SK-N-SH treated with all-trans-retinoic acid at 6 μM for 48 hours (cell line): Measurements from ENCODE around the gene USP28.

ENCODE experiments used
- ATAC-seq: fragments of 200-7000 bp; cut with Tn5 transposase; 3 replicates; pipeline ENCODE4 v1.9.1; 2020; ENCODE audit warnings: mild to moderate bottlenecking, moderate library complexity
- ARNTL ChIP-seq: fragments of 450-650 bp; formaldehyde crosslinking; IDR thresholded peaks from 2 replicates; pipeline ENCODE4 v1.5.0; 2020; ENCODE audit warnings: low read depth, mild to moderate bottlenecking, moderate library complexity, borderline replicate concordance
- BACH2 ChIP-seq: fragments of 250-450 bp; sonication (Bioruptor Pico); IDR thresholded peaks from 2 replicates; pipeline ENCODE4 v1.9.0; 2021; ENCODE audit warnings: mild to moderate bottlenecking, borderline replicate concordance
- CSDC2 ChIP-seq: fragments of 250-450 bp; sonication (Bioruptor Pico); IDR thresholded peaks from 2 replicates; pipeline ENCODE4 v1.5.0; 2020; ENCODE audit warnings: mild to moderate bottlenecking, moderate library complexity
- ESRRG ChIP-seq: fragments of 250-450 bp; sonication (Bioruptor Pico); IDR thresholded peaks from 2 replicates; pipeline ENCODE4 v1.6.1; 2021; ENCODE audit warnings: mild to moderate bottlenecking
- GLIS3 ChIP-seq: fragments of 250-450 bp; sonication (Bioruptor Pico); IDR thresholded peaks from 2 replicates; pipeline ENCODE4 v1.5.0; 2020; ENCODE audit warnings: mild to moderate bottlenecking, moderate library complexity
- ISL1 ChIP-seq: fragments of 250-450 bp; sonication (Bioruptor Pico); IDR thresholded peaks from 2 replicates; pipeline ENCODE4 v2.1.2; 2022; ENCODE audit warnings: mild to moderate bottlenecking, moderate library complexity
- OSR1 ChIP-seq: fragments of 250-450 bp; sonication (Bioruptor Pico); IDR thresholded peaks from 2 replicates; pipeline ENCODE4 v1.8.0; 2022; ENCODE audit warnings: moderate library complexity, mild to moderate bottlenecking, inconsistent platforms
- PPARA ChIP-seq: fragments of 250-450 bp; sonication (Bioruptor Pico); IDR thresholded peaks from 2 replicates; pipeline ENCODE4 v1.5.0; 2020; ENCODE audit warnings: mild to moderate bottlenecking, borderline replicate concordance
- RARB ChIP-seq: fragments of 250-450 bp; sonication (Bioruptor Pico); IDR thresholded peaks from 2 replicates; pipeline ENCODE4 v1.8.0; 2021; ENCODE audit warnings: mild to moderate bottlenecking, moderate library complexity
- SNAI2 ChIP-seq: fragments of 250-450 bp; sonication (Bioruptor Pico); IDR thresholded peaks from 2 replicates; pipeline ENCODE4 v1.5.0; 2020; ENCODE audit warnings: mild to moderate bottlenecking, moderate library complexity
- TCF4 ChIP-seq: fragments of 250-450 bp; sonication (Bioruptor Pico); IDR thresholded peaks from 2 replicates; pipeline ENCODE4 v1.8.0; 2021; ENCODE audit warnings: mild to moderate bottlenecking, moderate library complexity, borderline replicate concordance
- TOX ChIP-seq: fragments of 250-450 bp; sonication (Bioruptor Pico); IDR thresholded peaks from 2 replicates; pipeline ENCODE4 v1.8.0; 2021; ENCODE audit warnings: mild to moderate bottlenecking, moderate library complexity, borderline replicate concordance
- ZC3H10 ChIP-seq: fragments of 250-450 bp; sonication (Bioruptor Pico); IDR thresholded peaks from 2 replicates; pipeline ENCODE4 v1.5.1; 2021; ENCODE audit warnings: mild to moderate bottlenecking, moderate library complexity
- ZFP30 ChIP-seq: fragments of 450-650 bp; formaldehyde crosslinking; IDR thresholded peaks from 2 replicates; pipeline ENCODE4 v1.5.0; 2022; ENCODE audit warnings: mild to moderate bottlenecking, moderate library complexity
- ZNF565 ChIP-seq: fragments of 450-650 bp; formaldehyde crosslinking; conservative IDR thresholded peaks from 2 replicates; pipeline ENCODE4 v1.5.0; 2020; ENCODE audit warnings: low read depth, mild to moderate bottlenecking, moderate library complexity
- ZNF8 ChIP-seq: fragments of 450-650 bp; formaldehyde crosslinking; IDR thresholded peaks from 2 replicates; pipeline ENCODE4 v1.5.0; 2020; ENCODE audit warnings: mild to moderate bottlenecking, moderate library complexity
- TF ChIP-seq, protein P1 (sequence below): fragments of 250-450 bp; sonication (Bioruptor Pico); IDR thresholded peaks from 2 replicates; pipeline ENCODE4 v1.8.0; 2021; ENCODE audit warnings: low read depth, mild to moderate bottlenecking, moderate library complexity, borderline replicate concordance
- TF ChIP-seq, protein P2 (sequence below): fragments of 250-450 bp; sonication (Bioruptor Pico); IDR thresholded peaks from 2 replicates; pipeline ENCODE4 v1.5.1; 2021; ENCODE audit warnings: mild to moderate bottlenecking, moderate library complexity
- TF ChIP-seq, protein P3 (sequence below): fragments of 250-450 bp; sonication (Bioruptor Pico); IDR thresholded peaks from 2 replicates; pipeline ENCODE4 v1.8.0; 2020; ENCODE audit warnings: mild to moderate bottlenecking, moderate library complexity, borderline replicate concordance
- TF ChIP-seq, protein P4 (sequence below): fragments of 250-450 bp; sonication (Bioruptor Pico); IDR thresholded peaks from 2 replicates; pipeline ENCODE4 v1.5.1; 2020; ENCODE audit warnings: low read depth, mild to moderate bottlenecking, moderate library complexity
- TF ChIP-seq, protein P5 (sequence below): fragments of 250-450 bp; sonication (Bioruptor Pico); IDR thresholded peaks from 2 replicates; pipeline ENCODE4 v1.5.0; 2020; ENCODE audit warnings: mild to moderate bottlenecking, moderate library complexity

The USP28 gene

DNA sequence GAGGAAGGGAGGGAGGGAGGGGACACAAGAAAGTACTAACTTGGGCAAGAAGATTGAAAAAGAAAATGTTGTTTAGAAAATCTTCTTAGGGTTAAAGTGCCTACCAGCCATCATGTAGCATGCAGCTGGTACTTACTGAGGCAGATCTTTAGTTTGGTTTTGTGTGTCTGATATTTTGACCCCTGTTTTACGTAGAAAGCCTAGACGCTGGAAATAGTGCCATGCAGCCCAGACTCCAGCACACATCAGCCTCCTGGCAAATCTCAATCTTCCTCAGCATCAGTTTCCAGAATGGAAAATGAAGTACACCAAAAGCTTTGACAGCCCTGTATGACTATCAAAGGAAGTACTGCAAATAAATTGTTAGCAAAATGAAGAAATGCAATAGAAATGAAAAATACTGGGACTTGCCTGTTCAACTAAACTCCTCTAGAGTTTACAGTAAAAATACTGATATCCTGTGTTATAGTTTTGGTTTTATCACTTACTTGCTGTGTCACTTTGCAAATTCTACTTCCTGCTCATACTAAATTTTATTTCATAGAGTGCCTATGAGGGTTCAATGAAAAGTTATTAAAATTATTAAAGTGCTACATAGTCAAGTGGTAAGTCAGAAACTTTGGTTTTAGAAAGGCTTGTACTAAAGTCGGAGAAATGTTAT, 7.4 kb downstream of the USP28 start:
- no peak for ATAC-seq
- TF ChIP-seq PPARA (CRISPR knock-in tag) (no peak), SNAI2 (no peak), CSDC2 (no peak), GLIS3 (CRISPR knock-in tag) (no peak), TCF4 (no peak)
- TF ChIP-seq, protein P1, sequence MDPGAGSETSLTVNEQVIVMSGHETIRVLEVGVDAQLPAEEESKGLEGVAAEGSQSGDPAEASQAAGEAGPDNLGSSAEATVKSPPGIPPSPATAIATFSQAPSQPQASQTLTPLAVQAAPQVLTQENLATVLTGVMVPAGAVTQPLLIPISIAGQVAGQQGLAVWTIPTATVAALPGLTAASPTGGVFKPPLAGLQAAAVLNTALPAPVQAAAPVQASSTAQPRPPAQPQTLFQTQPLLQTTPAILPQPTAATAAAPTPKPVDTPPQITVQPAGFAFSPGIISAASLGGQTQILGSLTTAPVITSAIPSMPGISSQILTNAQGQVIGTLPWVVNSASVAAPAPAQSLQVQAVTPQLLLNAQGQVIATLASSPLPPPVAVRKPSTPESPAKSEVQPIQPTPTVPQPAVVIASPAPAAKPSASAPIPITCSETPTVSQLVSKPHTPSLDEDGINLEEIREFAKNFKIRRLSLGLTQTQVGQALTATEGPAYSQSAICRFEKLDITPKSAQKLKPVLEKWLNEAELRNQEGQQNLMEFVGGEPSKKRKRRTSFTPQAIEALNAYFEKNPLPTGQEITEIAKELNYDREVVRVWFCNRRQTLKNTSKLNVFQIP (CRISPR knock-in tag), result no peak
- TF ChIP-seq, protein P2, sequence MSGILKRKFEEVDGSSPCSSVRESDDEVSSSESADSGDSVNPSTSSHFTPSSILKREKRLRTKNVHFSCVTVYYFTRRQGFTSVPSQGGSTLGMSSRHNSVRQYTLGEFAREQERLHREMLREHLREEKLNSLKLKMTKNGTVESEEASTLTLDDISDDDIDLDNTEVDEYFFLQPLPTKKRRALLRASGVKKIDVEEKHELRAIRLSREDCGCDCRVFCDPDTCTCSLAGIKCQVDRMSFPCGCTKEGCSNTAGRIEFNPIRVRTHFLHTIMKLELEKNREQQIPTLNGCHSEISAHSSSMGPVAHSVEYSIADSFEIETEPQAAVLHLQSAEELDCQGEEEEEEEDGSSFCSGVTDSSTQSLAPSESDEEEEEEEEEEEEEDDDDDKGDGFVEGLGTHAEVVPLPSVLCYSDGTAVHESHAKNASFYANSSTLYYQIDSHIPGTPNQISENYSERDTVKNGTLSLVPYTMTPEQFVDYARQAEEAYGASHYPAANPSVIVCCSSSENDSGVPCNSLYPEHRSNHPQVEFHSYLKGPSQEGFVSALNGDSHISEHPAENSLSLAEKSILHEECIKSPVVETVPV, result no peak

DNA sequence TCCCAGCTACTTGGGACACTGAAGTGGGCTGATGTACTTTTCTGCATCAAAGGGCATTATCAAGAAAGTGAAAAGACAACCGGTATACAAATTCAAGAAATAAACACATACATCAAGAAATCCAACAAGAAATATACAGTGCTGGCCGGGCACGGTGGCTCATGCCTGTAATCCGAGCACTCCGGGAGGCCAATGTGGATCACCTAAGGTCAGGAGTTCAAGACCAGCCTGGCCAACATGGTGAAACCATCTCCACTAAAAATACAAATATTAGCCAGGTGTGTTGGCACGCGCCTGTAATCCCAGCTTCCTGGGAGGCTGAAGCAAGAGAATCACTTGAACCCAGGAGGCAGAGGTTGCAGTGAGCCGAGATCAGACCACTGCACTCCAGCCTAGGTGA, 9.5 kb downstream of the USP28 start:
- TF ChIP-seq, protein P2, result no peak
- TF ChIP-seq, protein P3, sequence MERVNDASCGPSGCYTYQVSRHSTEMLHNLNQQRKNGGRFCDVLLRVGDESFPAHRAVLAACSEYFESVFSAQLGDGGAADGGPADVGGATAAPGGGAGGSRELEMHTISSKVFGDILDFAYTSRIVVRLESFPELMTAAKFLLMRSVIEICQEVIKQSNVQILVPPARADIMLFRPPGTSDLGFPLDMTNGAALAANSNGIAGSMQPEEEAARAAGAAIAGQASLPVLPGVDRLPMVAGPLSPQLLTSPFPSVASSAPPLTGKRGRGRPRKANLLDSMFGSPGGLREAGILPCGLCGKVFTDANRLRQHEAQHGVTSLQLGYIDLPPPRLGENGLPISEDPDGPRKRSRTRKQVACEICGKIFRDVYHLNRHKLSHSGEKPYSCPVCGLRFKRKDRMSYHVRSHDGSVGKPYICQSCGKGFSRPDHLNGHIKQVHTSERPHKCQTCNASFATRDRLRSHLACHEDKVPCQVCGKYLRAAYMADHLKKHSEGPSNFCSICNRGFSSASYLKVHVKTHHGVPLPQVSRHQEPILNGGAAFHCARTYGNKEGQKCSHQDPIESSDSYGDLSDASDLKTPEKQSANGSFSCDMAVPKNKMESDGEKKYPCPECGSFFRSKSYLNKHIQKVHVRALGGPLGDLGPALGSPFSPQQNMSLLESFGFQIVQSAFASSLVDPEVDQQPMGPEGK, result no peak
- TF ChIP-seq ZC3H10 (CRISPR knock-in tag) (no peak), ZFP30 (CRISPR knock-in tag) (no peak), PPARA (CRISPR knock-in tag) (no peak), TCF4 (no peak), TOX (CRISPR knock-in tag) (no peak), RARB (CRISPR knock-in tag) (no peak), ZNF8 (no peak), ZNF565 (CRISPR knock-in tag) (no peak), CSDC2 (no peak), BACH2 (CRISPR knock-in tag) (no peak), ARNTL (CRISPR knock-in tag) (no peak), ISL1 (no peak), GLIS3 (CRISPR knock-in tag) (no peak), ESRRG (CRISPR knock-in tag) (no peak), OSR1 (CRISPR knock-in tag) (no peak)
- TF ChIP-seq, protein P1 (CRISPR knock-in tag), result no peak
- TF ChIP-seq, protein P4, sequence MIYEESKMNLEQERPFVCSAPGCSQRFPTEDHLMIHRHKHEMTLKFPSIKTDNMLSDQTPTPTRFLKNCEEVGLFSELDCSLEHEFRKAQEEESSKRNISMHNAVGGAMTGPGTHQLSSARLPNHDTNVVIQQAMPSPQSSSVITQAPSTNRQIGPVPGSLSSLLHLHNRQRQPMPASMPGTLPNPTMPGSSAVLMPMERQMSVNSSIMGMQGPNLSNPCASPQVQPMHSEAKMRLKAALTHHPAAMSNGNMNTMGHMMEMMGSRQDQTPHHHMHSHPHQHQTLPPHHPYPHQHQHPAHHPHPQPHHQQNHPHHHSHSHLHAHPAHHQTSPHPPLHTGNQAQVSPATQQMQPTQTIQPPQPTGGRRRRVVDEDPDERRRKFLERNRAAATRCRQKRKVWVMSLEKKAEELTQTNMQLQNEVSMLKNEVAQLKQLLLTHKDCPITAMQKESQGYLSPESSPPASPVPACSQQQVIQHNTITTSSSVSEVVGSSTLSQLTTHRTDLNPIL, result no peak
- TF ChIP-seq, protein P5, sequence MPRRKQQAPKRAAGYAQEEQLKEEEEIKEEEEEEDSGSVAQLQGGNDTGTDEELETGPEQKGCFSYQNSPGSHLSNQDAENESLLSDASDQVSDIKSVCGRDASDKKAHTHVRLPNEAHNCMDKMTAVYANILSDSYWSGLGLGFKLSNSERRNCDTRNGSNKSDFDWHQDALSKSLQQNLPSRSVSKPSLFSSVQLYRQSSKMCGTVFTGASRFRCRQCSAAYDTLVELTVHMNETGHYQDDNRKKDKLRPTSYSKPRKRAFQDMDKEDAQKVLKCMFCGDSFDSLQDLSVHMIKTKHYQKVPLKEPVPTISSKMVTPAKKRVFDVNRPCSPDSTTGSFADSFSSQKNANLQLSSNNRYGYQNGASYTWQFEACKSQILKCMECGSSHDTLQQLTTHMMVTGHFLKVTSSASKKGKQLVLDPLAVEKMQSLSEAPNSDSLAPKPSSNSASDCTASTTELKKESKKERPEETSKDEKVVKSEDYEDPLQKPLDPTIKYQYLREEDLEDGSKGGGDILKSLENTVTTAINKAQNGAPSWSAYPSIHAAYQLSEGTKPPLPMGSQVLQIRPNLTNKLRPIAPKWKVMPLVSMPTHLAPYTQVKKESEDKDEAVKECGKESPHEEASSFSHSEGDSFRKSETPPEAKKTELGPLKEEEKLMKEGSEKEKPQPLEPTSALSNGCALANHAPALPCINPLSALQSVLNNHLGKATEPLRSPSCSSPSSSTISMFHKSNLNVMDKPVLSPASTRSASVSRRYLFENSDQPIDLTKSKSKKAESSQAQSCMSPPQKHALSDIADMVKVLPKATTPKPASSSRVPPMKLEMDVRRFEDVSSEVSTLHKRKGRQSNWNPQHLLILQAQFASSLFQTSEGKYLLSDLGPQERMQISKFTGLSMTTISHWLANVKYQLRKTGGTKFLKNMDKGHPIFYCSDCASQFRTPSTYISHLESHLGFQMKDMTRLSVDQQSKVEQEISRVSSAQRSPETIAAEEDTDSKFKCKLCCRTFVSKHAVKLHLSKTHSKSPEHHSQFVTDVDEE, result no peak
- ATAC-seq, result no peak
